Measurements from ENCODE around the gene SH3BP5. TPM values are rescaled to one million over a fixed set of nuclear protein-coding genes. Genes with fewer than 3 reads are reported as not detected.

Gene SH3BP5
- total RNA-seq, 1 experiment from 2014 or later, result 13.9 TPM

- intact Hi-C loops (cut with micrococcal nuclease), result no loop called here
- ChIA-PET RAD21 (ENCODE audit: low non-redundant PET in 1 of 2, low total read pairs in 2 of 2, uncharacterized antibody in 2 of 2, unreplicated experiment in 2 of 2) (no interaction called here), POLR2A (no interaction called here), CTCF (no interaction called here)
- no peak overlapping the region for H2AFZ ChIP-seq (ENCODE audit: low read depth, low read length, poor library complexity, severe bottlenecking)
- ATAC-seq (no peak), DNase-seq (ENCODE audit: low read depth, low spot score) (no peak)
- no peak overlapping the region for H3K4me3 ChIP-seq (replicated peaks in 1 of 2; ENCODE audit: low read depth in 1 of 2, low read length in 2 of 2)
- no peak overlapping the region for H3K4me2 ChIP-seq (ENCODE audit: low read length)
- no peaks in the 10 kb centered on the region for H3K36me3 ChIP-seq (ENCODE audit: control insufficient read depth in 1 of 2, insufficient read depth in 2 of 2, low read length in 2 of 2)
- BruUV-seq (replicated peaks), result no TSS peak
- H3K27me3 ChIP-seq (ENCODE audit: insufficient read depth, low read length), result no peaks in the 10 kb centered on the region
- no peaks in the 10 kb centered on the region for H3K4me1 ChIP-seq (ENCODE audit: control insufficient read depth in 1 of 2, insufficient read depth in 2 of 2, low read length in 2 of 2)
- no peaks in the 10 kb centered on the region for H3K9me2 ChIP-seq (ENCODE audit: insufficient read depth)
- no peaks in the 10 kb centered on the region for H4K20me1 ChIP-seq (ENCODE audit: insufficient read depth)
- no peak overlapping the region for H3K9ac ChIP-seq (ENCODE audit: low read length)
- H3K9me3 ChIP-seq (ENCODE audit: control insufficient read depth in 1 of 2, insufficient read depth in 1 of 2, low read depth in 1 of 2, low read length in 2 of 2), result no peaks in the 10 kb centered on the region
- no peaks in the 10 kb centered on the region for H3K79me2 ChIP-seq (ENCODE audit: insufficient read depth, low read length)
- no peak overlapping the region for H3K27ac ChIP-seq (ENCODE audit: low read depth, low read length)
- no peak for TF ChIP-seq ELF1 (IDR thresholded peaks at IDR 0.05; ENCODE audit: borderline replicate concordance, low read depth)
- TF ChIP-seq ZNF274 (IDR thresholded peaks at IDR 0.05; ENCODE audit: low read depth, low read length), result no peak
- no peak for TF ChIP-seq REST (IDR thresholded peaks at IDR 0.05; ENCODE audit: low read depth)
- TF ChIP-seq ZFX (IDR thresholded peaks at IDR 0.05), result no peak
- no peak for TF ChIP-seq SP1 (IDR thresholded peaks at IDR 0.05; ENCODE audit: low read depth)
- TF ChIP-seq CTCF (IDR thresholded peaks at IDR 0.05 in 2 of 3, conservative IDR thresholded peaks at IDR 0.05 in 1 of 3; ENCODE audit: borderline replicate concordance in 1 of 3, insufficient read depth in 1 of 3, low read depth in 2 of 3, low read length in 2 of 3), result no peak
- TF ChIP-seq SIN3A (IDR thresholded peaks at IDR 0.05; ENCODE audit: low read depth), result no peak
- TF ChIP-seq RAD21 (IDR thresholded peaks at IDR 0.05; ENCODE audit: low read depth), result no peak
- no peak for TF ChIP-seq FOSL1 (IDR thresholded peaks at IDR 0.05; ENCODE audit: low read depth)
- TF ChIP-seq CEBPB (IDR thresholded peaks at IDR 0.05; ENCODE audit: low read depth), result no peak
- no peak for TF ChIP-seq EZH2phosphoT487 (IDR thresholded peaks at IDR 0.05; ENCODE audit: borderline replicate concordance)
- no peak for TF ChIP-seq ATF3 (IDR thresholded peaks at IDR 0.05)
- no peak for TF ChIP-seq POLR2AphosphoS5 (IDR thresholded peaks at IDR 0.05; ENCODE audit: low read depth, low read length)
- no peak for TF ChIP-seq TCF7L2 (IDR thresholded peaks at IDR 0.05; ENCODE audit: borderline replicate concordance, extremely low read depth, insufficient read depth, insufficient read length)
- TF ChIP-seq JUND (IDR thresholded peaks at IDR 0.05), result no peak
- TF ChIP-seq POLR2A (IDR thresholded peaks at IDR 0.05; ENCODE audit: borderline replicate concordance, extremely low read depth, insufficient read depth, insufficient read length), result no peak
- TF ChIP-seq MAX (IDR thresholded peaks at IDR 0.05), result no peak
- TF ChIP-seq CBX3 (IDR thresholded peaks at IDR 0.05; ENCODE audit: low read depth), result no peak
Observed at GRCh38 chr3:15290736-15291135, 41.6 kb downstream of the SH3BP5 start.
